Choroid plexus epithelial cell (primary cell): ENCODE measurements around the gene THEMIS2.

Experiments
- DNase-seq: peaks from one replicate; pipeline ENCODE4 v3.0.0-alpha.2; 2010; ENCODE audit warnings: low read depth
- H3K4me3 ChIP-seq: 2 replicates; pipeline ENCODE4 v1.5.1; 2011; ENCODE audit warnings: low read depth, mild to moderate bottlenecking, control low read depth, low read length, moderate library complexity
- TF ChIP-seq, protein P1 (sequence below): conservative IDR thresholded peaks from 2 replicates; pipeline ENCODE4 v1.5.1; 2011; ENCODE audit warnings: low read depth, mild to moderate bottlenecking, control low read depth, inconsistent platforms, low read length, moderate library complexity

Gene THEMIS2

DNA sequence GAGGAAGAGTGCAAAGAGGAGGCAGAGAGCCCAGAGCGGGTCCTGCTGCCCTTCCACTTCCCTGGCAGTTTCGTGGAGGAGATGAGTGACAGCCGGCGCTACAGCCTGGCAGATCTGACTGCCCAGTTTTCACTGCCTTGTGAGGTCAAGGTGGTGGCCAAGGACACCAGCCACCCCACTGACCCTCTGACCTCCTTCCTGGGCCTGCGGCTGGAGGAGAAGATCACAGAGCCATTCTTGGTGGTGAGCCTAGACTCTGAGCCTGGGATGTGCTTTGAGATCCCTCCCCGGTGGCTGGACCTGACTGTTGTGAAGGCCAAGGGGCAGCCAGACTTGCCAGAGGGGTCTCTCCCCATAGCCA lies 10.2 kb downstream of the THEMIS2 start:
- H3K4me3 ChIP-seq = no peak overlapping the region
- TF ChIP-seq, protein P1, sequence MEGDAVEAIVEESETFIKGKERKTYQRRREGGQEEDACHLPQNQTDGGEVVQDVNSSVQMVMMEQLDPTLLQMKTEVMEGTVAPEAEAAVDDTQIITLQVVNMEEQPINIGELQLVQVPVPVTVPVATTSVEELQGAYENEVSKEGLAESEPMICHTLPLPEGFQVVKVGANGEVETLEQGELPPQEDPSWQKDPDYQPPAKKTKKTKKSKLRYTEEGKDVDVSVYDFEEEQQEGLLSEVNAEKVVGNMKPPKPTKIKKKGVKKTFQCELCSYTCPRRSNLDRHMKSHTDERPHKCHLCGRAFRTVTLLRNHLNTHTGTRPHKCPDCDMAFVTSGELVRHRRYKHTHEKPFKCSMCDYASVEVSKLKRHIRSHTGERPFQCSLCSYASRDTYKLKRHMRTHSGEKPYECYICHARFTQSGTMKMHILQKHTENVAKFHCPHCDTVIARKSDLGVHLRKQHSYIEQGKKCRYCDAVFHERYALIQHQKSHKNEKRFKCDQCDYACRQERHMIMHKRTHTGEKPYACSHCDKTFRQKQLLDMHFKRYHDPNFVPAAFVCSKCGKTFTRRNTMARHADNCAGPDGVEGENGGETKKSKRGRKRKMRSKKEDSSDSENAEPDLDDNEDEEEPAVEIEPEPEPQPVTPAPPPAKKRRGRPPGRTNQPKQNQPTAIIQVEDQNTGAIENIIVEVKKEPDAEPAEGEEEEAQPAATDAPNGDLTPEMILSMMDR = no peak
- DNase-seq = no peak

DNA sequence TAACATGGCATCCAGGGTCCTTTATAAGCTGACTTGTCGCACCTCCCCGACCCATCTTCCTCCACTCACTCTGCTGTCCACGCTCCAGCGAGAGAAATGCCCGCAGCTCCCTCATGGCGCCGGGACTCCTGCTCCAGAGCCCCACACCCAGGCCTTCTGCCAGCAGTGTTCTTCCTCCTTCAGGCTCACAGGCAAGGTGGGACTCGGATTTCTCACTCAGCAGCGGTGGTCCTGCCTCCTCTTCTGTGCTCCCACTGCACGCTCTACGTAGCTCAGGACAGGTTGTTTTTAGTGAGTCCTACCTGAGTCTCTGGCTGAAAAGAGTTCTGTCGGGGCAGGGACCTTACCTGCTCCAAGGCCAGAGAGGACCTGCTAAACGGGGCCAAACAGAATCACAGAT lies 11.2 kb downstream of the THEMIS2 start:
- TF ChIP-seq, protein P1 = no peak
- DNase-seq = no peak
- no peak overlapping the region for H3K4me3 ChIP-seq

DNA sequence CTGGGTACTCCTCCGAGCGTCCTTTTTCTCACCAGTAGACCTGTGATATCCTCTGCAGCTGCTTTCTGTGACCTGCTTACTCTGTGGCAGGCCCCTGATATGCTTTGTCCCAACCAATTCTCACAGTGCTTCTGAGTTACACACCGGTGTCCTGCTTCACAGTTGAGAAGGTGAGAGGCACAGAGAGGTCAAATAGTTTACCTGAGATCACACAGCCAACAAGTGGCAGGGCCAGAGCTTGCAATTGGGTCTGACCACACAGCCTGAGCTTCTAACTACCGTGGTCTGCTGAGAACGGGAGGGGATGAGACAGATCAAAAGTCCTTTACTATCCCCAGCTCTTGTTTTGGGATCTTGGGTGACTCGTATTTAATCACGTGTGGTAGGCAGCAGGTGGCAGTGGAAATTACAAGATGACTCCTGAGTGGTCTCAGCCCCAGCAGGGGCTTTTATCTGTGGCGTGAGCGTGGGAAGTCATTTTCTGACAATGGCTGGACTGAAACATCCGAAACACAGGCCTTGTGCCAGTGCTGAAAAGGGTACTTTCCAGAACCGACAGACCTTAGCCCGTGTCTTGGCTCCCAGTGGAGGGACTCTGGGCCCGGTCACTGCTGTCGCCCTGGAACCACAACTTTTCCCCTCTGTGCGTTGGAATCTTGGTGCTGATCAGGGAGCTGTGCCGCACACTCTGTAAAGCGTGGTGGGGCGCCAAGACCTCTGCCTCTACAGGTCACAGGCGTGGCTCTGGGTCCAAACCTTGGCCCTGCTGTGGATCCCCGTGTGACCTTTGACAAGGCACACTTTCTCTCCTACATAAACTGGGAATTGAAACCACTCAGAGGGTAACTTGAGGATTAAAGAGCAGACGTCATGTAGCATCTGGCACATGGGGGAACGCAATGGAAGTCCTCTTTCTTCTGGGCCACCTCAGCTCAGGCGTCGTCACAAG lies 11.9 kb downstream of the THEMIS2 start:
- H3K4me3 ChIP-seq = no peak overlapping the region
- DNase-seq = no peak
- TF ChIP-seq, protein P1 = no peak

DNA sequence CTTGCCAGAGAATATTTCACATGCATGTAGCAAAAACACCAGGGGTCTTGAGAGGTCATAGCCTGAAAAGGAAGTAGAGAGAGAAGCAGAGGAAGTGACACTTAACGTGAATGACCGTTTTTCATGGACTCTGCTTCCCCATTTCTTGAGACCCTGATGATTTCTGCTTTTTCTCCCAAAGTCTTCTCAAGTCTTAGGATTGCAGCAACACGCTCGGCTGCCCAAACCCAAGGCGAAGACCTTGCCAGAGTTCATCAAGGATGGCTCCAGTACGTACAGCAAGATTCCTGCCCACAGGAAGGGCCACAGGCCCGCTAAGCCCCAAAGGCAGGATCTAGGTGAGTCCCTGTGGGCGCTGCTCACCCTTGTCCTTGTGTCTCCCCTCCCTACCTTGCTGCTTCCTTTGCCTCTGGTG lies 12.8 kb downstream of the THEMIS2 start:
- DNase-seq = no peak
- TF ChIP-seq, protein P1 = no peak
- H3K4me3 ChIP-seq = no peak overlapping the region

DNA sequence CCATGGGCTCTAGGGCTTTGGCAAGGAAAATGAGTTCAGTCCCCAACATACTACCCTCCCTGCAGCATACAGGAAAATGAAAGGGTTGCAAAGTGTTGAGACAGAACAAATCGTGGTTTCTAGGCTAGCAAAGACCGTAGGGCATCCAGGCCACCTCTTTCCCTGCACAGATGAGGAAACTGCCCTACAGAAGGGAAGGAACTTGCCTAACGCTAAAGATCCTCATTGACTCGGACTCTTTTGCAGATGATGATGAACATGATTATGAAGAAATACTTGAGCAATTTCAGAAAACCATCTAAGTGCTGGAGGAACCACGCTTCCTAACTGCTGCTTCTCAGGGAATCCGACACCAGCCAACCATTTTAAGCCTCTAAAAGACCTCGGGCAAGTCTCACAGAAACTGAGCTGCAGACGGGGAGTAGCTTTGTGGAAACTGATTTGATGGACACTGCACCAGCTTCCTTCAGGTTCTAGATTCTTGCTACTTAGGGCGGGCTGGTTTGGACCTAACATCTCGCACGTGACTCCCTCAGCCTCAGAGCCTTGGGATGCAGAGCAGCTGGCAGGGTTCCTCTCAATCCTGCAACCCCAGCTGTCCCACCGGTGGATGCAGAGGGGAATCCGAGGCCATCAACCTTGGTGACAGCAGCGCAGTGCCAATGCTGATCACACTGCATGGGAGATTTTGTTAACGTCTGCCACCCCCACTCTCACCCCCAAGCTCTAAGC lies 13.4 kb downstream of the THEMIS2 start:
- H3K4me3 ChIP-seq = no peak overlapping the region
- TF ChIP-seq, protein P1 = no peak
- no peak for DNase-seq

DNA sequence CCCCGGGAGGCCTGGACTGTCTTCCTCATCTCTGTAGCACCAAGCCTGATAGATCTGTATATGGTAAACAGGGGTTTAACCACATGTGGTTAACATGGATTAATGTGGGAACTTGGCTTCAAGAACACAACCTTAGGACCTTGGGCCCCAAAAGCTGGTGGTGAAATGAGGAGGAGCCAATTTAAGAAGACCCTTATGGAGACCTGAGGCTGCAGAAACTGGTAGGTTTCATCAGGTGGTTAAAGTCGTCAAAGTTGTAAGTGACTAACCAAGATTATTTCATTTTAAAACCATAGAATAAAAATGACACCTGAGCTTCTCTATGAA lies 14.0 kb downstream of the THEMIS2 start:
- TF ChIP-seq, protein P1 = no peak
- DNase-seq = no peak
- no peak overlapping the region for H3K4me3 ChIP-seq

DNA sequence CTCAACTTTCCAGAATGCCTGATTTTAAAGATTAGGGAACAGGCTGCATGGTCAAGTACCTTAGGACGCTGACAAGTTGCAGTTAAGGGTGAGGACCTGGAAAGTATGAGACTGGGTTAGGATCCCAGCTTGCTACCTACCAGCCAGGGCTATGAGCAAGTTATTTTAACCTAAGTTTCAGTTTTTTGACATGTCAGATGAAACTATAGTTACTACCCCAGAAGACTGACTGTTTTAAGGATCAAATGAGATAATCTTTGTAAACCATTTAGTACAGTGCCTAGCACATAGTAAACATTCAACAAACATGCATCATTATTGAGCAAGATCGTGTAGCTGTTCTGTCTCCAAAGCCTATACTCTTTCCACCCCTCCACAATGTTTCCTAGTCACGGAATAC lies 14.4 kb downstream of the THEMIS2 start:
- DNase-seq = no peak
- TF ChIP-seq, protein P1 = no peak
- H3K4me3 ChIP-seq = no peak overlapping the region
